Lower leg skin (tissue), 3 donors: ENCODE results near the gene UBQLN1.

Experiments used
- POLR2A ChIP-seq, 2 donors: fragments of 450-650 bp; IDR thresholded peaks; one replicate each; pipeline ENCODE4 v1.6.1; 2016 to 2017; ENCODE audit warnings: antibody characterized with exemption in 2 of 2, mild to moderate bottlenecking in 1 of 2, moderate library complexity in 1 of 2
- TF ChIP-seq, protein P1 (sequence below), 3 donors: fragments of 450-650 bp; IDR thresholded peaks; one replicate each; pipeline ENCODE4 v1.5.1; 2016; ENCODE audit warnings: antibody characterized with exemption in 3 of 3, mild to moderate bottlenecking in 3 of 3, moderate library complexity in 2 of 3

DNA sequence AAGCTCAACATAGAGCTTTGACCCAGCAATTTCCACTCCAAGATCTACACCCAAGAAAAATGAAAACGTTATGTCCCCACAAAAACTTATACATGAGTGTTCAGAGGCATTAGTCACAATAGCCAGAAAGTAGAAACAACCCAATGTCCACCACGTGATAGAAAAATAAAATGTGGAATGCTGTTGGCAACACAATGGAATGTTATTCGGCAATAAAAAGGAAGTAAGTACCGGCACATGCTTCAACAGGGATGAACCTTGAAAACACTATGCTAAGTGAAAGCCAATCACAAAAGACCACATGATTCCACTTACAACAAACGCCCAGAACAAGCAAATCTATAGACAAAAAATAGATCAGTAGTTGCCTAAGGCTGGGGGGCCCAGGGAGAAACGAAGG is 6.0 kb downstream of the UBQLN1 start:
- TF ChIP-seq, protein P1, sequence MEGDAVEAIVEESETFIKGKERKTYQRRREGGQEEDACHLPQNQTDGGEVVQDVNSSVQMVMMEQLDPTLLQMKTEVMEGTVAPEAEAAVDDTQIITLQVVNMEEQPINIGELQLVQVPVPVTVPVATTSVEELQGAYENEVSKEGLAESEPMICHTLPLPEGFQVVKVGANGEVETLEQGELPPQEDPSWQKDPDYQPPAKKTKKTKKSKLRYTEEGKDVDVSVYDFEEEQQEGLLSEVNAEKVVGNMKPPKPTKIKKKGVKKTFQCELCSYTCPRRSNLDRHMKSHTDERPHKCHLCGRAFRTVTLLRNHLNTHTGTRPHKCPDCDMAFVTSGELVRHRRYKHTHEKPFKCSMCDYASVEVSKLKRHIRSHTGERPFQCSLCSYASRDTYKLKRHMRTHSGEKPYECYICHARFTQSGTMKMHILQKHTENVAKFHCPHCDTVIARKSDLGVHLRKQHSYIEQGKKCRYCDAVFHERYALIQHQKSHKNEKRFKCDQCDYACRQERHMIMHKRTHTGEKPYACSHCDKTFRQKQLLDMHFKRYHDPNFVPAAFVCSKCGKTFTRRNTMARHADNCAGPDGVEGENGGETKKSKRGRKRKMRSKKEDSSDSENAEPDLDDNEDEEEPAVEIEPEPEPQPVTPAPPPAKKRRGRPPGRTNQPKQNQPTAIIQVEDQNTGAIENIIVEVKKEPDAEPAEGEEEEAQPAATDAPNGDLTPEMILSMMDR (IDR thresholded peaks at IDR 0.05): no peak
- TF ChIP-seq POLR2A (IDR thresholded peaks at IDR 0.05): no peak
